Measurements from ENCODE around the gene ALDH1A3. TPM values are rescaled to one million over a fixed set of nuclear protein-coding genes. Genes with fewer than 3 reads are reported as not detected.
A peak's percentile ranks its signal among the peaks of the same experiment; 100 is the strongest.

ALDH1A3 gene
- total RNA-seq, 1 experiment from 2014 or later = 5,398 TPM

GRCh38 chr15:100928632-100929280 is 49.1 kb downstream of the ALDH1A3 start:
- TF ChIP-seq EZH2phosphoT487 (IDR thresholded peaks at IDR 0.05; ENCODE audit: borderline replicate concordance, low read length) (no peak), CTCF (conservative IDR thresholded peaks at IDR 0.05; ENCODE audit: low read depth, low read length) (no peak), EZH2 (IDR thresholded peaks at IDR 0.05; ENCODE audit: low read length, unreplicated experiment) (no peak)
- intact Hi-C loops (cut with micrococcal nuclease) = no loop called here
- no TSS peak for BruUV-seq (replicated peaks)

GRCh38 chr15:100929641-100930042 is 50.0 kb downstream of the ALDH1A3 start:
- no peaks in the 10 kb centered on the region for H3K9me3 ChIP-seq (ENCODE audit: low read length)
- H3K36me3 ChIP-seq (ENCODE audit: low read depth, low read length) = no peaks in the 10 kb centered on the region; the same call in none of the 2 replicates
- ChIA-PET POLR2A (ENCODE audit: unreplicated experiment) (no interaction called here), CTCF (no interaction called here)
- no peaks in the 10 kb centered on the region for H3F3A ChIP-seq (ENCODE audit: low read length, unreplicated experiment)
- no TSS peak for BruUV-seq (replicated peaks)
- H3K4me3 ChIP-seq (ENCODE audit: low read length) = no peak overlapping the region
- peaks cover 19% of the 10 kb centered on the region for H3K4me1 ChIP-seq (ENCODE audit: insufficient read depth, low read length)
- H3K4me2 ChIP-seq (ENCODE audit: low read length) = no peak overlapping the region
- no peak for TF ChIP-seq CTCF (conservative IDR thresholded peaks at IDR 0.05; ENCODE audit: low read depth, low read length)
- ATAC-seq (peak; percentile 49), DNase-seq (no peak)
- H3K27ac ChIP-seq (ENCODE audit: low read length) = no peak overlapping the region
- H3K27me3 ChIP-seq (ENCODE audit: low read length) = no peaks in the 10 kb centered on the region
- no peaks in the 10 kb centered on the region for H3K79me2 ChIP-seq (ENCODE audit: low read length)
- H3K9me2 ChIP-seq (replicated peaks; ENCODE audit: low read length) = no peaks in the 10 kb centered on the region
- H4K20me1 ChIP-seq (ENCODE audit: low read length) = no peaks in the 10 kb centered on the region
- intact Hi-C loops (cut with micrococcal nuclease) = no loop called here
- H2AFZ ChIP-seq (ENCODE audit: low read length) = no peak overlapping the region
- H3K9ac ChIP-seq (ENCODE audit: low read length) = no peak overlapping the region

More at GRCh38 chr15:100928632-100929280, 49.1 kb downstream of the ALDH1A3 start:
- Histone ChIP-seq H3K36me3 (ENCODE audit: low read depth, low read length) (no peaks in the 10 kb centered on the region; the same call in none of the 2 replicates), H3K4me2 (ENCODE audit: low read length) (peak overlapping the region; percentile 46; the same call in 1 of the 2 replicates), H2AFZ (ENCODE audit: low read length) (no peak overlapping the region), H4K20me1 (ENCODE audit: low read length) (no peaks in the 10 kb centered on the region), H3K4me1 (ENCODE audit: insufficient read depth, low read length) (peaks cover 19% of the 10 kb centered on the region), H3K9me3 (ENCODE audit: low read length) (no peaks in the 10 kb centered on the region), H3K27me3 (ENCODE audit: low read length) (no peaks in the 10 kb centered on the region), H3K9me2 (replicated peaks; ENCODE audit: low read length) (no peaks in the 10 kb centered on the region), H3F3A (ENCODE audit: low read length, unreplicated experiment) (no peaks in the 10 kb centered on the region), H3K27ac (ENCODE audit: low read length) (no peak overlapping the region), H3K9ac (ENCODE audit: low read length) (no peak overlapping the region), H3K4me3 (ENCODE audit: low read length) (no peak overlapping the region), H3K79me2 (ENCODE audit: low read length) (no peaks in the 10 kb centered on the region)
- peak; percentile 58; the same call in 1 of the 2 replicates for ATAC-seq
- ChIA-PET POLR2A (ENCODE audit: unreplicated experiment) (no interaction called here), CTCF (no interaction called here)
- DNase-seq = peak; percentile 77

GRCh38 chr15:100930306-100930848 is 50.7 kb downstream of the ALDH1A3 start:
- Histone ChIP-seq H3K4me1 (ENCODE audit: insufficient read depth, low read length) (peaks cover 19% of the 10 kb centered on the region), H3K36me3 (ENCODE audit: low read depth, low read length) (no peaks in the 10 kb centered on the region; the same call in none of the 2 replicates), H3K9me2 (replicated peaks; ENCODE audit: low read length) (no peaks in the 10 kb centered on the region), H2AFZ (ENCODE audit: low read length) (no peak overlapping the region), H3K9ac (ENCODE audit: low read length) (no peak overlapping the region), H3K27ac (ENCODE audit: low read length) (no peak overlapping the region), H4K20me1 (ENCODE audit: low read length) (no peaks in the 10 kb centered on the region), H3F3A (ENCODE audit: low read length, unreplicated experiment) (no peaks in the 10 kb centered on the region), H3K4me3 (ENCODE audit: low read length) (no peak overlapping the region), H3K27me3 (ENCODE audit: low read length) (no peaks in the 10 kb centered on the region), H3K9me3 (ENCODE audit: low read length) (no peaks in the 10 kb centered on the region), H3K4me2 (ENCODE audit: low read length) (no peak overlapping the region), H3K79me2 (ENCODE audit: low read length) (no peaks in the 10 kb centered on the region)
- ChIA-PET POLR2A (ENCODE audit: unreplicated experiment) (no interaction called here), CTCF (no interaction called here)
- ATAC-seq = no peak
- intact Hi-C loops (cut with micrococcal nuclease) = no loop called here
- DNase-seq = no peak
- no peak for TF ChIP-seq EZH2 (IDR thresholded peaks at IDR 0.05; ENCODE audit: low read length, unreplicated experiment)
- TF ChIP-seq CTCF (conservative IDR thresholded peaks at IDR 0.05; ENCODE audit: low read depth, low read length) = no peak
- no peak for TF ChIP-seq EZH2phosphoT487 (IDR thresholded peaks at IDR 0.05; ENCODE audit: borderline replicate concordance, low read length)
- no TSS peak for BruUV-seq (replicated peaks)

Data from PC-3 (cell line).